Retinal pigment epithelial cell (primary cell): Measurements from ENCODE around the gene DEAF1.
A peak's percentile ranks its signal among the peaks of the same experiment; 100 is the strongest.

ENCODE experiments used
- DNase-seq: peaks from one replicate; pipeline ENCODE4 v3.0.0-alpha.2; 2010; ENCODE audit warnings: low read depth
- H3K4me3 ChIP-seq: 2 replicates; pipeline ENCODE4 v1.5.1; 2011; ENCODE audit warnings: mild to moderate bottlenecking, low read length, control low read depth, moderate library complexity
- CTCF ChIP-seq: conservative IDR thresholded peaks from 2 replicates; pipeline ENCODE4 v1.5.1; 2011; ENCODE audit warnings: low read depth, low read length, control low read depth, inconsistent platforms

DEAF1 gene

DNA sequence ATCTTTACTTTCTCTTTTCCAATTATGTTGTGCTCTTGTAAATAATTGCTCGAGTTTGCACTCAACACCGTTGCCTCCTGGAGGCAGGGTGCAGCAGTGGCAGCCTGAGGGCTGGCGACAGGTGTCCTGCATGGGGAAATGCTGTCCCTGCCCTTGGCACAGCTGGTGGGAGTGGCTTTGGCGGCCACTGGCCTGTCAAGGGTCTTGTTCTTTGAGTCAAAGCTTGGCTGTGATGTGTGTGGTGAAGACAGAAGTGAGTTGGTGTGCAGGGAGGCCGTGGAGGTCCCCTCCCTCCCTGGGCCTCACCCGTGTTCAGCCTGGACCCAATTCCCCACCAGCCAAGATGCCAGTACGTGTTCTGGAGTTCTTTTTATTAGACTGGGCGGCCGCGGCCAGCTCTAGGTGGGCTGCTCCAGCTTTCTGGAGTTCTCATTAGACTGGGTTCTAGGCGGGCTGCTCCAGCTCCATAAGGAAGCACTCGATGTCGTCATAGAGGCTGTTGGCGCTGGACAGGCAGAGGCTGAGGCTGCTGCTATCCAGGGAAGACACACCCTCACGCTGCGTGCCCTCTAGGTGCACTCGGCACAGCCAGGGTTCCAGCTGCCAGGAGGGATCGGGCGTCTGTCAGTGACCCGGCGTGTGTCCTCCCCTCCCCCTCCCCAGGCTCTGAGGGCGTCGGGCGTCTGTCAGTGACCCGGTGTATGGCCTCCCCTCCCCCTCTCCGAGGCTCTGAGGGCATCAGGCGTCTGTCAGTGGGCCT, 82.6 kb downstream of the DEAF1 start:
- H3K4me3 ChIP-seq: no peak overlapping the region
- peak; percentile 51 for TF ChIP-seq CTCF
- no peak for DNase-seq

GRCh38 chr11:611001-611996, 83.7 kb downstream of the DEAF1 start:
- no peak for DNase-seq
- no peak overlapping the region for H3K4me3 ChIP-seq
- TF ChIP-seq CTCF: no peak

DNA sequence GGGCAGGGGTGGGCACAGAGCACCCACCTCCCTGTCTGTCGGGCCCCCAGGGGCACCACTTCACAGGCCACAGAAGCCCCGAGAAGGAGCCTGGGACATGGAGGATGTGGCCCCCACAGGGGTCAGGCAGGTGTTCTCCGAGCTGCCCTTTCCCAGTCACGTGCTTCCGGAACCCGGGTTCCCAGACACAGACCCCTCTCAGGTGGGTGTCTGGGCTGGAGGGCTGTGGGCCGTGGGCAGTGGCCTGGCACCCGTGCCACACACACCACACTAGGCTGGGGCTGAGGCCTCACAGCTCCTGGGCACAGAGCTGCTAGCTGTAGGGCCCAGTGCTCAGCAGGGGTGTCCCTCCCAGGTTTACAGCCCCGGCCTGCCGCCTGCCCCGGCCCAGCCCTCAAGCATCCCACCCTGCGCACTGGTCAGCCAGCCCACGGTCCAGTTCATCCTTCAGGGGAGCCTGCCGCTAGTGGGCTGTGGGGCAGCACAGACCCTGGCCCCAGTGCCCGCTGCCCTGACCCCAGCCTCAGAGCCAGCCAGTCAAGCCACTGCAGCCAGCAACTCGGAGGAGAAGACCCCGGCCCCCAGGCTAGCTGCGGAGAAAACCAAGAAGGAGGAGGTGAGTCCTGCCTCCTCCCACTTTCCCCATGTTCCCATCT, 84.7 kb downstream of the DEAF1 start:
- no peak overlapping the region for H3K4me3 ChIP-seq
- DNase-seq: no peak
- no peak for TF ChIP-seq CTCF

GRCh38 chr11:609341-609811, 85.6 kb downstream of the DEAF1 start:
- DNase-seq: no peak
- no peak for TF ChIP-seq CTCF
- no peak overlapping the region for H3K4me3 ChIP-seq

- H3K4me3 ChIP-seq: no peak overlapping the region
- no peak for TF ChIP-seq CTCF
- no peak for DNase-seq
Observed at GRCh38 chr11:608791-609251, 86.2 kb downstream of the DEAF1 start.

- DNase-seq: no peak
- no peak overlapping the region for H3K4me3 ChIP-seq
- no peak for TF ChIP-seq CTCF
Observed at GRCh38 chr11:607971-608659, 86.9 kb downstream of the DEAF1 start.
